Measurements from ENCODE around the gene ZNF512. TPM values are rescaled to one million over a fixed set of nuclear protein-coding genes. Genes with fewer than 3 reads are reported as not detected.

Gene ZNF512
- total and polyA plus RNA-seq, 9 of the 15 experiments (the other 6 are each of a cell fraction or from before 2014, with no cell fraction given) = 24.7 to 101 (median 65.9) TPM

DNA sequence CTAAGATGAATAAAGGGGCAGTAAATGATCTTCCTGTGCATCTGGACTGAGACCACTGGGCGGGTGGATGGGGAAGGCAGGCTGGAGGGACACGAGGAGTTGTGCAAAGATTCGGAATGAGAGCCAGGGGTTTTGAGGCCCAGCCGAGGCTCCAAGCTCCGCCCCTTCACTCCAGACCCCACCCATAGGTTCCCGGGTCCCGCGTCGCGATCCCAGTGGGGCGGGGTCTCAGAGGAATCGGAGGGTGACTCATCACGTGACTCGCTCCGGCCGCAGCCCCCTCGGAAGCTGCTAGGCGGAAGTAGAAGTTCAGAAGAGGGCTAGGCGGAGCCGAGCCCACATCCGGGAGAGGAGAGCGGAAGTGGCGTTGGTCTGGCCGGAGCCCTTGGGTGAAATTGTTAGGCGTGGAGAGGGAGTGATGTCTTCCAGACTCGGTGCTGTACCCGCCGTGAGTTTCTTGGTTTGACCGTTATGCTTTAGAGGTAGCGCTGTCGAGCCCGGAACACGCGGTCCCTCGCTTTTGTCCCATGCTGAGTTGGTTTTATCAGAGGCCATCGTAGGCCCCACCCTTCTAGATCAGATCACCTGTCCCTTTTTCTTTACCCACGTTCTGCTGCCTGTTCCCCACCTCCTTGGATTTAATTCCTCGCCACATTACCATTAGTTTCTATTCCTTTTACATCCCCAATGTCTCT is at the start of gene ZNF512 (continued):
- no peak for TF ChIP-seq ZNF212 (CRISPR knock-in tag; IDR thresholded peaks at IDR 0.05)
- no peak; a peak in 1 of 3 replicates for TF ChIP-seq CBX3 (IDR thresholded peaks at IDR 0.05; ENCODE audit: borderline replicate concordance in 1 of 2, low read length in 2 of 2)
- peak; percentile 64 for TF ChIP-seq CEBPB (tag; IDR thresholded peaks at IDR 0.05)
- no peak for TF ChIP-seq TFAM (CRISPR knock-in tag; conservative IDR thresholded peaks at IDR 0.05)
- TF ChIP-seq RBBP5 (IDR thresholded peaks at IDR 0.05; ENCODE audit: borderline replicate concordance, insufficient read depth, low read length, poor library complexity, severe bottlenecking) = peak; percentile 55
- TF ChIP-seq MNT (conservative IDR thresholded peaks at IDR 0.05) = peak; percentile 78 to 89
- peak in 1 of 2 experiments; percentile 12; a peak in 1 of 4 replicates for TF ChIP-seq RAD21 (CRISPR knock-in tag; conservative IDR thresholded peaks at IDR 0.05 in 1 of 2, IDR thresholded peaks at IDR 0.05 in 1 of 2)
- TF ChIP-seq ZNF589 (CRISPR knock-in tag; IDR thresholded peaks at IDR 0.05; ENCODE audit: low read depth) = 0 out of 2 replicates have a peak, but pooled peaks have one; percentile 21
- TF ChIP-seq RFX7 (CRISPR knock-in tag; IDR thresholded peaks at IDR 0.05) = no peak
- peak; percentile 89 for TF ChIP-seq RBFOX2 (IDR thresholded peaks at IDR 0.05; ENCODE audit: low read depth, low read length)
- TF ChIP-seq SMAD4 (CRISPR knock-in tag; conservative IDR thresholded peaks at IDR 0.05) = no peak; the same call in 1 of the 2 replicates
- TF ChIP-seq MTF1 (CRISPR knock-in tag; IDR thresholded peaks at IDR 0.05; ENCODE audit: borderline replicate concordance) = no peak
- TF ChIP-seq U2AF1 (optimal IDR thresholded peaks at IDR 0.05; ENCODE audit: low read depth, low read length) = no peak
- no peak for TF ChIP-seq BACH1 (tag; IDR thresholded peaks at IDR 0.05)
- no peak for TF ChIP-seq RBM25 (IDR thresholded peaks at IDR 0.05; ENCODE audit: low read depth, low read length, severe bottlenecking)
- no peak for TF ChIP-seq ZFPM2 (CRISPR knock-in tag; IDR thresholded peaks at IDR 0.05)
- TF ChIP-seq CREM (IDR thresholded peaks at IDR 0.05; ENCODE audit: low read depth) = peak; percentile 81
- TF ChIP-seq EGR1 (conservative IDR thresholded peaks at IDR 0.05) = peak; percentile 67; the same call in 1 of the 2 replicates
- TF ChIP-seq ZNF511 (CRISPR knock-in tag; IDR thresholded peaks at IDR 0.05) = 0 out of 2 replicates have a peak, but pooled peaks have one; percentile 47
- TF ChIP-seq, protein P1, sequence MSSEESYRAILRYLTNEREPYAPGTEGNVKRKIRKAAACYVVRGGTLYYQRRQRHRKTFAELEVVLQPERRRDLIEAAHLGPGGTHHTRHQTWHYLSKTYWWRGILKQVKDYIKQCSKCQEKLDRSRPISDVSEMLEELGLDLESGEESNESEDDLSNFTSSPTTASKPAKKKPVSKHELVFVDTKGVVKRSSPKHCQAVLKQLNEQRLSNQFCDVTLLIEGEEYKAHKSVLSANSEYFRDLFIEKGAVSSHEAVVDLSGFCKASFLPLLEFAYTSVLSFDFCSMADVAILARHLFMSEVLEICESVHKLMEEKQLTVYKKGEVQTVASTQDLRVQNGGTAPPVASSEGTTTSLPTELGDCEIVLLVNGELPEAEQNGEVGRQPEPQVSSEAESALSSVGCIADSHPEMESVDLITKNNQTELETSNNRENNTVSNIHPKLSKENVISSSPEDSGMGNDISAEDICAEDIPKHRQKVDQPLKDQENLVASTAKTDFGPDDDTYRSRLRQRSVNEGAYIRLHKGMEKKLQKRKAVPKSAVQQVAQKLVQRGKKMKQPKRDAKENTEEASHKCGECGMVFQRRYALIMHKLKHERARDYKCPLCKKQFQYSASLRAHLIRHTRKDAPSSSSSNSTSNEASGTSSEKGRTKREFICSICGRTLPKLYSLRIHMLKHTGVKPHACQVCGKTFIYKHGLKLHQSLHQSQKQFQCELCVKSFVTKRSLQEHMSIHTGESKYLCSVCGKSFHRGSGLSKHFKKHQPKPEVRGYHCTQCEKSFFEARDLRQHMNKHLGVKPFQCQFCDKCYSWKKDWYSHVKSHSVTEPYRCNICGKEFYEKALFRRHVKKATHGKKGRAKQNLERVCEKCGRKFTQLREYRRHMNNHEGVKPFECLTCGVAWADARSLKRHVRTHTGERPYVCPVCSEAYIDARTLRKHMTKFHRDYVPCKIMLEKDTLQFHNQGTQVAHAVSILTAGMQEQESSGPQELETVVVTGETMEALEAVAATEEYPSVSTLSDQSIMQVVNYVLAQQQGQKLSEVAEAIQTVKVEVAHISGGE (CRISPR knock-in tag; IDR thresholded peaks at IDR 0.05) = peak in 2 of 3 experiments; percentile 10 to 89; a peak in 2 of 6 replicates

Data from K562 (cell line).